ENCODE data around the gene SCGB2A2.

Gene SCGB2A2

GRCh38 chr11:62241095-62241494 is 28.9 kb upstream of the SCGB2A2 start:
- no peak overlapping the region for H3K4me3 ChIP-seq (ENCODE audit: low read depth, low read length)
- TF ChIP-seq, protein P1, sequence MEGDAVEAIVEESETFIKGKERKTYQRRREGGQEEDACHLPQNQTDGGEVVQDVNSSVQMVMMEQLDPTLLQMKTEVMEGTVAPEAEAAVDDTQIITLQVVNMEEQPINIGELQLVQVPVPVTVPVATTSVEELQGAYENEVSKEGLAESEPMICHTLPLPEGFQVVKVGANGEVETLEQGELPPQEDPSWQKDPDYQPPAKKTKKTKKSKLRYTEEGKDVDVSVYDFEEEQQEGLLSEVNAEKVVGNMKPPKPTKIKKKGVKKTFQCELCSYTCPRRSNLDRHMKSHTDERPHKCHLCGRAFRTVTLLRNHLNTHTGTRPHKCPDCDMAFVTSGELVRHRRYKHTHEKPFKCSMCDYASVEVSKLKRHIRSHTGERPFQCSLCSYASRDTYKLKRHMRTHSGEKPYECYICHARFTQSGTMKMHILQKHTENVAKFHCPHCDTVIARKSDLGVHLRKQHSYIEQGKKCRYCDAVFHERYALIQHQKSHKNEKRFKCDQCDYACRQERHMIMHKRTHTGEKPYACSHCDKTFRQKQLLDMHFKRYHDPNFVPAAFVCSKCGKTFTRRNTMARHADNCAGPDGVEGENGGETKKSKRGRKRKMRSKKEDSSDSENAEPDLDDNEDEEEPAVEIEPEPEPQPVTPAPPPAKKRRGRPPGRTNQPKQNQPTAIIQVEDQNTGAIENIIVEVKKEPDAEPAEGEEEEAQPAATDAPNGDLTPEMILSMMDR (conservative IDR thresholded peaks at IDR 0.05; ENCODE audit: low read depth, low read length) = no peak
- no peak for DNase-seq (ENCODE audit: low read depth)

DNA sequence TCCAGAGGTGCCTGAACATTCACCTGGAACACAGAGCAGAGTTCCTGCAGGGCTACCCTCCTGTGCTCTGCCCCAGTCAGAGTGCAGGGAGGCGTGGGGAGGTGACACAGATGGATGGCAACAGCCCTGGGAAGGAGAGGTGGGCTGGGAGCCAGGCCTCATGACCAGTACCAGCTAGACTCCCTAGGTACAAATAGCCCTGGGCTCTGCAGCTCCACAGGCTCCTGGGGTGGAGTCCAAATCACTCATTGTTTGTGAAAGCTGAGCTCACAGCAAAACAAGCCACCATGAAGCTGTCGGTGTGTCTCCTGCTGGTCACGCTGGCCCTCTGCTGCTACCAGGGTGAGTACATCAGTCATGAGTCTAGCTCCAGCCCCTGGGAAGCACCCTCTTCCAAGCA is 27.9 kb upstream of the SCGB2A2 start, which contains the start of gene SCGB1D2:
SCGB1D2 (plus strand) TSS at position 219 of the 400 bp plus-strand sequence; CDS start at position 288, 69 bp downstream.
- DNase-seq (ENCODE audit: low read depth) = no peak
- TF ChIP-seq, protein P1 (conservative IDR thresholded peaks at IDR 0.05; ENCODE audit: low read depth, low read length) = no peak
- H3K4me3 ChIP-seq (ENCODE audit: low read depth, low read length) = no peak within 1 kb of the TSS

DNA sequence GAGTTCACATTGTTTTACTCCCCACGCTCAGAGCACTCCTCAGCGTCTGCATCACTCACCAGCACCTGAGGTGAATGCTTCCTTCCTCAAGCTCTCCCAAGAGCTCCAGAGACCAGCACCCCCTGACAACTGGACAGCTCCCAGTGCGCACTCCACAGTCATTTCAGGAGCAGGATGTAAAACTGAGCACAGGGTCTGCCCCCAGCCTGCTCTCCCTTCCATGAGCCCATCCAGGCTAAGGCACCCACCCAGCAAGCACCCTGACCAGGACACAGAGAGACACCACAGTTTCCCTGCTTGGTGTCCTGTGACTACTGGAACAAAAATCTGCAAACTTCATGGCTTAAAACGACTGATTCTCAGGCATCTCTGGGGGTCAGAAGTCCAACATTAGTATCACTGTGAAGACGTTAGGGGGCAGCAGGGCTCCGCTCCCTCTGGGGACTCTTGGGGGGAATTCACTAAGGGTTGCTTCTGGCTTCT is 24.6 kb upstream of the SCGB2A2 start:
- TF ChIP-seq, protein P1 (conservative IDR thresholded peaks at IDR 0.05; ENCODE audit: low read depth, low read length) = peak; percentile 32
- no peak overlapping the region for H3K4me3 ChIP-seq (ENCODE audit: low read depth, low read length)
- peak; percentile 58 for DNase-seq (ENCODE audit: low read depth)

DNA sequence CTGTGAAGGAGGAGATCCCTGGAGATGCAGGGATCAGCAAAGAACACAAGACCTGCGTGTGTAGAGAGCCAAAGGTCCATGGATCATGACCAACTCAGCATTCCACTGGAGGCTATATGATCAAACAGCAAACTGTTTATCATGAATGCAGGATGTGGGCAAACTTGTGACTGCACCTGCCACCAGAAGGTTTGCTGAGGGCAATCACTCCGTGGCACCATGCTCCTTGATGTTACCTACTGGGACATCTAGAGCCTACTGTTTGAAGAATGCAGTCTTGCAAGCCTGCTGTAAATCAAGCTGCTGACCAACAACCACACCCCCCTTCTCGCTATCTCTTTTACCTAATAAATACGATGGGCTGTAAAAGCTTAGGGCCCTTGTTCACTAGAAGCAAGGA is 18.3 kb upstream of the SCGB2A2 start:
- TF ChIP-seq, protein P1 (conservative IDR thresholded peaks at IDR 0.05; ENCODE audit: low read depth, low read length) = no peak
- H3K4me3 ChIP-seq (ENCODE audit: low read depth, low read length) = no peak overlapping the region
- DNase-seq (ENCODE audit: low read depth) = no peak

DNA sequence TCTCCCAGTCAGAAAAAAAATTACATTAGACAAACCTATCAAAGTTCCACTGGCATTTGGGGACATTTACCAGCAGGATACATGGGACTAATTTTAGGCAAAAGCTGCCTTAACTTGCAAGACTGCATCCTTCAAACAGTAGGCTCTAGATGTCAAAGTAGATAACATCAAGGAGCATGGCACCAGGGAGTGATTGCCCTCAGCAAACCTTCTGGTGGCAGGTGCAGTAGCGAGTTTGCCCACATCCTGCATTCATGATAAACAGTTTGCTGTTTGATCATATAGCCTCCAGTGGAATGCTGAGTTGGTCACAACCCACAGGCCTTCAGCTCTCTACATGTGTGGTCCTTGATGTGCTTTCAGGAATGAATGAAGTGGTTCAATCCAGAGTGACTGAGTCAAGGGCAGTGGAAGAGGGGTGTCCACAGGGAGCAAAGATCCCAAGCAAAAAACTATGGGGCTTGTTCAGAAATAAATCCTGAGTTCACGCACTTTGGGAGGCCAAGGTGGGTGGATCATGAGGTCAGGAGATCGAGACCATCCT is 15.9 kb upstream of the SCGB2A2 start:
- no peak overlapping the region for H3K4me3 ChIP-seq (ENCODE audit: low read depth, low read length)
- DNase-seq (ENCODE audit: low read depth) = no peak
- TF ChIP-seq, protein P1 (conservative IDR thresholded peaks at IDR 0.05; ENCODE audit: low read depth, low read length) = no peak

DNA sequence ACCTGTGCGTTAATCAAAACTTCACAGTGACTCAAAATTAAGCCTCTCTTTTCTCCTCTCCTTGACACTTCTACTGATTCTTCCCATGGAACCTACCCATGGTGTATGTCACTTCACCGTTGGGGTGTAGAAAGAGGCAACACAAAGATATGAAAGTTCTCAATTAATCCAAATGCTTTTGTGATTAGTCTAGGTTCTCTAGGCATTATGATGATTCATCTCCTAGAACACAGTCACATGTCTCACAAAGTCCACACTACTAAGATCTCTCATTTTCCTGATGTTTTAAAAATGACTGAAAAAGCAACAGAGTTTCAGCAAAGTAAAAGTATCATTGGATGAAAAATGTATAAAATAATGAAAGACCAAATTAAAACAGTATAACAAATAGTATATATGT is 13.7 kb upstream of the SCGB2A2 start:
- DNase-seq (ENCODE audit: low read depth) = peak; percentile 13
- H3K4me3 ChIP-seq (ENCODE audit: low read depth, low read length) = no peak overlapping the region
- TF ChIP-seq, protein P1 (conservative IDR thresholded peaks at IDR 0.05; ENCODE audit: low read depth, low read length) = no peak
